ENCODE measurements around the gene GALNT11.
"Not testable (repeated sequence)": the region's sequence is repeated elsewhere in the genome, so short reads cannot be mapped to it uniquely, and the experiment has no call there.

Gene GALNT11

DNA sequence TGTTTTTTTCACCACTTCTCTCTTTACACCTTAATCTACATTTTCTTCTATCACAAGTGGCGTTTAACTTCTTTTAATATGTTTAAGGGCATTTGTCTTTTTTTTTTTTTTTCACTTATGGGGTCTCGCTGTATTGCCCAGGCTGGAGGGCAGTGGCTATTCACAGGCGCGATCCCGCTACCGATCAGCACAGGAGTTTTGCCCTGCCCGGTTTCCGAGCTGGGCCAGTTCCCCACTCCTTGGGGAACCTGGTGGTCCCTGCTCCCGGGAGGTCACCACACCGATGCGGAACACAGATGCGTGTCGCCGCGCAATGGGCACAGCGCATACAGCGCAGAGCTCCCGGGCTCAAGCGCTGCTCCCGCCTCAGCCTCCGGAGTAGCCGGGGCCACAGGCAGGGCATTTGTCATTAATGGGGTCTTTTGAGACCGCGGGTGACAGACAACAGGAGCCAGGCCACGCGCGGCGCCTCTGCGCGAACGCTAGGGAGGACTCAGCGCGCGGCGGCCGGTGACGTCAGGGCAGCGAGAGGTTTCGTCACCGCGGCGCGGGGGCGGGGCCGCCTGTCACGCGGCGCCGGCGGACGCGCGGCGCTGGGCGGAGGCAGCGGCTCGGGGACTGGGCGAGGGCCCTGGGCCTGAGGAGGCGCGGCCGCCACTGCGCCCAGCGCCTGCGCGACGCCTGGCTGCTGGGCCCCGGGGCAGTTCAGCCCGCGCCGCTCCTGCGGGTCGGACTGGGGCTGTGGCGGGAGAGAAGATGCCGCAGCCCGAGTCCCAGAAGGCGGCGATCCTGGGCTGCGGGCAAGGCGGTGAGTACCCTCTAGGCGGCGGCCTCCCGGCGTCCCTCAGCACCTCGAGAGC, at the start of gene GALNT11:
Gene GALNT11, plus strand, starts transcription at position 598 of the 860 bp plus-strand sequence. CDS start 68,554 bp downstream, outside the sequence.
- peak; percentile 99 for DNase-seq (ENCODE audit: low spot score)

DNA sequence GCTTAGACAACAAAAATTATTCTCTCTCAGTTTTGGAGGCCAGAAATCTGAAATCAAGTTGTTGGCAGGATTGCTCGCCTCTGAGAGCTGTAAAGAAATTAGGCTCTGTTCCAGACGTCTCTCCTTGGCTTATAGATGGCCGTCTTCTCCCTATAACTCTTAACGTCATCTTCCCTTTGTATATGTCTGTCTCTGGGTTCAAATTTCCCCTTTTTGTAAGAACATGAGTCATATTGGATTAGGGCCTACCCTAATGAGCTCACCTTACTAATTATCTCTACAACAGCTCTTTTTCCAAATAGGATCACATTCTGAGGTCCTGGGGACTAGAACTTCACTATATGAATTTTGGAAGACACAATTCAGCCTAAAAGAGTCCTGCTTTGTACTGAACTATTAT, 46.9 kb upstream of the GALNT11 start:
- DNase-seq (ENCODE audit: low spot score): no peak

DNA sequence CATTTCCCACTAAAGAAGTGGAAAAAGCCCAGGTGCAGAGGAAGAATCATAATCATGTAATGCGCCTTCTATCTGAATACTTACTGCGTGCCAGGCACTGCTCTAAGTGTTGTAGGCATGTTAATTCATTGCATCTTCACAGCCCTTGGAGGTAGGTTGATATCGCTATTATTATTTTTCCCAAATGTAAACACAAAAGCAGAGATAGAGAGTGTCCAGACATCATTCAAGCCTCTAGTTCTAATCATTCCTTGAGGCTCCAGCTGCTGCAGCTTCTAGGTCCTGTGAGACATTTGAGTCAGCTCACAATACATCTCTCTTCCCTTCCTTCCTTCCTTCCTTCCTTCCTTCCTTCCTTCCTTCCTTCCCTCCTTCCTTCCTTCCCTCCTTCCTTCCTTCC, 44.3 kb upstream of the GALNT11 start:
- no peak for DNase-seq (ENCODE audit: low spot score)

DNA sequence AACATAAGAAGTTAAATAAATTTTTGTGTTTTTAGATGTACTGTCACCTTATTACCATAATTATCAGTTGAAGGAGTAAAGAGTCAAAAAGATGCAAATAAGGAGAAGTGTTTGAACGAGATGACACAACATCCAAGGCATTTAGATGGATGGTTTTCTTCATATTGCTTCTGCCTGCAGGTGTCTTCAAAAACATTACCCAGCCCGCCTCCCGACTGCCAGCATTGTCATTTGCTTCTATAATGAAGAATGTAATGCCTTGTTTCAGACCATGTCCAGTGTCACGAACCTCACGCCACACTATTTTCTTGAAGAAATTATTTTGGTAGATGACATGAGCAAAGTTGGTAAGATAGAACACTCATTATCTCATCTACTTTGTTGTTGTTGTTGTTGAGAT, 42.7 kb upstream of the GALNT11 start:
- no peak for DNase-seq (ENCODE audit: low spot score)

DNA sequence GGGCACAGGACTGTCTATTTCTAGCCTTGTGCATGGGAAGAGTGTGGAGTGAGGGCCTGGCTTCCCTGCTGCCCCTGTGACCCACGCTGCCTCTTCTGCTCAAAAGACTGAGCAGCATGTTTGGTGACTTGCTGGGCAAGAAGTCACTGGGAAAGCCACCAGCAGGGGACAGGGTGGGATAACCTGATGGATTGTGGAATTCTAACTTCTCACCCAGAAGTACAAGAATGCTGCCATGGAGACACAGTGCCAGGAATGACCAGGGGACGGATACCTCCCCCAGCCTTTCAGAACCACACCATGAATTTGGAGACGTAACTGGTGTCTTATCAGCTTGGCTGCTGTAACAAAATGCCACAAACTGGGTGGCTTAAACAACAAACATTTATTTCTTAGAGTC, 40.9 kb upstream of the GALNT11 start:
- no peak for DNase-seq (ENCODE audit: low spot score)

DNA sequence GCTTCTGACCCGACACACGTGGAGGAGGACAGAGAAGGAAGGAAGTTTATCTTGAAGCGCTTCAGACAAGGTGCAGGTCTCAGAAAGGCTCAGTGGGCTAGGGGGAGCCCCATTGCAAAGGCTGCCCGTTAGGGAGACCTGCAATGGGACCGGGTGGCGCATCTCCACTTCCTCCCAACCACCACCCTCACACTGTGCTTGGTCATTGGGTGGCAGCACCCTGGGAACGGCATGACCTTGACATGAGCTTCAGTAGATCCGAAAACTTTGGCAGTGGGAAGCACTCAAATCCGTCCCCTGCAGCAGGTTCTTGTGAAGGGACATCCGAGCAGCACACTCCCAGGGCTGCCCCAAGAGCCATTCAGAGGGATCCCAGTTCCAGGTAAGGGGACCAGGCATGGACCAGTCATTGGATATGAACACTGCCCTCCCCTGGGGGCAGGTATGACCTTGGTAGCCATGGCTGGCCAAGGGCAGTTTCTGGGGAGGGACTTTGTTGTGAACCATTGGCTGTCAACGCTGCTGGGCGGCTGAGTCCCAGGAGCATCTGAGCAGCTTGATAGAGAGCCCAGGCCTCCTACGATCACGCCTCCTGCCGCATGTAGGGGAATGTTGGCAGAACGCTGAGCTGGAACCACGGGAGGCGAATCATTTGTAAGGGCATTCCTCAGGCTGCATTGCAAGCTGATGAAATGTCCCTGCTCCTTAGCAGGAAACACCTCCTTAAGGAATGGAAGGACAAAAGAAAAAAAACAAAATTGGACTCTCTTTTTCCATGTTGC, 37.5 kb upstream of the GALNT11 start:
- DNase-seq (ENCODE audit: low spot score): peak; percentile 24

DNA sequence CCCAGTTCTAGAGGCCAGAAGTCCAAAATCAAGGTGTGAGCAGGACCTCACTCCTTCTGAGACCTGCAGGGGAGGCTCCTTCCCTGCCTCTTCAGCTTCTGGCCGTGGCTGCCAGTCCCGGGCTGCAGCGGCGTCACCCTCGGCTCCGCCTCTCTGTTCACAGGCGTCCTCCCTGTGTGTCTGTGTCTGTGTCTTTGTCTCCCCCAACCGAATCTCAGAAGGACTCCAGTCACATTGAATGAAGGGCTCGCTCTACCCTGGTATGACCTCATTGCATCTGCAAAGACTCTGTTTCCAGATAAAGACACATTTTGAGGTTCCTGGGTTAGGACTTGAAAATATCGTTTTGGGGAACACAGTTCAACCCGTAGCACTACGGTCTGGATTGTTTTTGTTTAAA, 33.1 kb upstream of the GALNT11 start:
- DNase-seq (ENCODE audit: low spot score): peak; percentile 30

DNA sequence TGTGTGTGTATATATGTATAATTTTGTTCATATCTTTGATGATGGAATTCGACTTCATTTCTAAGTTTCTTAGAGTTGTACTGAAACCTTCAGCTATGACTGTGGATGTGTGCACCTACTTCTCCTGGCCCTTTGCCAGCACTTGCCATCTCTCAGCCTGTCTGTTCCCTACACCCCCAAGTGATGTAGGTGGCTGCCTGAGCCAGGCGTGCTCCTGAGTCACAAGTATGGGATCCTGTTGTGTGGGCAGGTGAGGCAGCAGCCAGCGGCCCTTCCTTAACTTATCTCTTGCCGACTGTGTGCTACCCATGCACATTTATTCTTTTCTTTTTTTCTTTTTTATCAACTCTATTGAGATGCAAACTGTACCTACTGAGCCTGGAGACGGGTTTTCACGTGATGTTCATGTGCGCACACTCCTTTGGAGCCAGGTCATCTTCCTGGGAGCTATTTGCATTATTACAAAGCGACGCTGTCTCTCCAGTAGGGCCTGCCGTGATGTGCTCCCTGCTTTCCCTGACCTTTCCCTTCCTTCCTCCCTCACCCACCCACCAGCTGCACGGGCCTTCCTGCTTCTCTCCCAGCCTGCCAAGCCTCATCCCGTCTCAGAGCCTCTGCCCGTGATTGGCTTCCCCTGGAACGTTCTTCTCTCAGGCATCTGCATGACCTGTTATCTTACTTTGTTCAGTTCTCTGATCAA, 31.3 kb upstream of the GALNT11 start:
- DNase-seq (ENCODE audit: low spot score): no peak

DNA sequence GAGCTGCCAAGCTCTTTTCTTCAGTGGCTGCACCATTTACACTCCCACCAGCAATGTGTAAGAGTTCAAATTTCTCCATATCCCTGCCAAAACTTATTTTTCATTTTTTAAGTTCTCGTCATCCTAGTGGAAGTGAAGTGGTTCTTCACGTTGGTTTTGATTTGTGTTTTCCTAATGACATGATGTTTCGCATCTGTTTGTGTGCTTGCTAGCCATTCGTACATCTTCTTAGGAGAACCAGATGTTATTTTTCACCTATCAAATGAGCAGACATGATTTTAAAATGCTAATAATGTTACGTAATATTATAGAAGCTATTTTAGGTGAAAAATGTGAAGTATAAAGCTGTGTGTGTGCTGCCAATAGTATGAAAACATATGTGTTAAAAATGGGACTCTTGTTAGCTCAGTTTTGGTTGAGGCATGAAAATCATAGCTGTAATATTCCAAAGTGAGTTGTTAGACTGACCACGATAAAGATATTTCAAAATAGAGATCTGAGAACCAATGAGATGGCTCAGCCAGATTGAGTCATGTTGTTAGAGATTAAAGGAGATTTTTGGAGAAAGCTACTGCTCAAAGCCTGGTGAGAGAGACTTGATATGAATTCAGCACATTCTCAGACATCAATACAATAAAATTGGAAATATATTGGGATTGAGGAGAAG, 25.9 kb upstream of the GALNT11 start:
- DNase-seq (ENCODE audit: low spot score): no peak

DNA sequence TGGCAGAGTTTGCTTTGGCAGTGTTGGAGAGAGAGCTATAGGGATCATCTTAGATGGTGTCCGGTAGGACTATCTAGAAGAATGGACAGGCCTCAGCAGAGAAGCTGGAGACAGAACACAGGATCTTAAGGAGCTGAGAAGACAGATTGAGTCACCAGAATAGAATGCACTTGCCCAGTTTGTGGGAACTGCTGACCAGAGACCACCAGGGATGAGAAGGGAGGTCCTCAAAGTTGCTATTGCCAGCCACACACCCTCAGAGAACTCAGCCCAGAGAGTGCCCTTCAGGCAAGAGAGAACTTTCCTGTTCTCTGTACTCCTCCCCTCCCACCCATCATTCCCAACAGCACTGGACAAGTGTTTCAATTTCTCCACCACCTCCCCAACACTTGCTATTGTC, 25.3 kb upstream of the GALNT11 start:
- no peak for DNase-seq (ENCODE audit: low spot score)

DNA sequence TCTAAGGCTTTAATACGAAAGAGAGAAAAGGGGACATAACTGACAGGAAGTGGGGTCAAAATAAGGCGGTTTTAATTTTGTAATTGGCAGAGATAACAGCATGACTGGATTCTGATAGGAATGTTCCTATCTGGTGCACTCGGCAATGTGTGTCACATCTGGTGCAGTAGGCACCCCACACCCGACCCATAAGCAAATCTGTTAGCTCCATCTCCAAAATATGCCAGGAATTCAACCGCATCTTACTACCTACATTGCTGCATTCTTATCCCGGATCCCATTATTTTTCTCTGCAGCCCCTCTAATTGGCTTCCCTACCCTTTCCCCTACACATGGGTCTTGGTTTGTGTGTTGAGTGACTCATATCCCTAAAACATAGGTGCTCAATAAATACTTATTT, 19.1 kb upstream of the GALNT11 start:
- no peak for DNase-seq (ENCODE audit: low spot score)

DNA sequence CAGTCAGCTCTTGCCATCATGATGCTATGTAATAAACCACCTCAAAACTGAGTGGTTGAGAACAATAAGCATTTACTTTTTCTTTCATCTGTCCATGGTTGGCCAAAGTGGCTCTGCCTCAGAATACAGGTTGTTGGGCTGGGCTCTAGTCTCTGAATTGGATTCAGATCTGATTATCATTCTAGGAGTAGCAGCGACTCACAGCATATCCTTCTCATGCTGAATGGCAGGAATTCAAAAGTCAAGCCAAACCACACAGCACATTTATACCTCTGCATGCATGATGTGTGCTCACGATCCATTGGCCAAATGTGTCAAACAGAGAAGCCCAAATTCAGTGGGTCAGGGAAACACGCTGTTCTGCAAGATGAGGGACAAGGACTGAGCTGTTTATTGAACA, 13.6 kb upstream of the GALNT11 start:
- DNase-seq (ENCODE audit: low spot score): no peak

DNA sequence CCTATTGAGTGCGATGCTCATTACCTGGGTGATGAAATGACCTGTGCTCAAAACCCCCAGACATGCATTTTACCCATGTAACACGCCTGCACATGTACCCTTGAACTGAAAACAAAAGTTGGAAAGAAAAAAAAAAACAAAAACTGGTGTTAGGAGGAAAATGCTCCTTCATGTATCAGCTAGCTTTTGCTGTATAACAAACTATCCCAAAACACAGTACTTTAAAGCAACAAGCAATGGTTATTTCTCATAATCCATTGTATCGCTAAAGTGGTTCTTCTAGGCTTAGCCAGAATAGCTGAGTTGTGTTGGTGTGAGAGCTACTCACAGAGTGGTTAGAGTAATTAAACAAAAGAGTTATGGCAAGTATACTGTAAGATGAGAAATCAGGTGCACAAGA, 12.2 kb upstream of the GALNT11 start:
- DNase-seq (ENCODE audit: low spot score): no peak

DNA sequence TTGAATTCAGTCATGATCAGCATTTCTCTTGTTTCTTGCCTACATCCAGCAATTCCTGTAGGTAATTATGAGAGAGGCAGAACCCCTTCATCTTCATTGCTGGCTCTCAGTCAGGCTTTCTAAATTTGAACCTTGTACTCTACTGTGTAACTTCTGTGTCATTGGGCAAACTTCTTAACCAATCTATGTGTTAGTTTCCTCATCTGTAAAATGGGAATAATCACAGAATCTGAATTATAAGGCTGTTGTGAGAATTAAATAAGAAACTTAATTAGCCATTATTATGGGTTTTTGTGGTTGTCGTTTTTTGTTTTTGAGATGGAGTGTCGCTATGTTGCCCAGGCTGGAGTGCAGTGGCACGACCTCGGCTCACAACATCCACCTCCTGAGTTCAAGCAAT, 11.5 kb upstream of the GALNT11 start:
- DNase-seq (ENCODE audit: low spot score): no peak

DNA sequence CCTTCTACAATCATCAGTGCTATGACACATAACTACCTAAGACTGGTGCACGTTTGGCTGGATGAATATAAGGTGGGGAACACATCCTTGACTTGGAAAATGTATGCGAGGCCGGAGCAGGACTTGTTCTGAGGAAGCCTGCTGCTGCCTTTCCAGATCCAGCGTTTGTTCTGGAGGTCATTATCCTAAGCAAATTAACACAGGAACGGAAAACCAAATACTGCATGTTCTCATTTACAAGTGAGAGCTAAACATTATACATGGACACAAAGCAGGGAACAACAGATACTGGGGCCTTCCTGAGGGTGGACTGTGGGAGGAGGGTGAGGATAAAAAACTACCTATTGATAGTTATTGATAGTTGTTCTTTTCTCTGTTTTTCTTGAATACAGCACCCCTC, 10.8 kb upstream of the GALNT11 start:
- no peak for DNase-seq (ENCODE audit: low spot score)

DNA sequence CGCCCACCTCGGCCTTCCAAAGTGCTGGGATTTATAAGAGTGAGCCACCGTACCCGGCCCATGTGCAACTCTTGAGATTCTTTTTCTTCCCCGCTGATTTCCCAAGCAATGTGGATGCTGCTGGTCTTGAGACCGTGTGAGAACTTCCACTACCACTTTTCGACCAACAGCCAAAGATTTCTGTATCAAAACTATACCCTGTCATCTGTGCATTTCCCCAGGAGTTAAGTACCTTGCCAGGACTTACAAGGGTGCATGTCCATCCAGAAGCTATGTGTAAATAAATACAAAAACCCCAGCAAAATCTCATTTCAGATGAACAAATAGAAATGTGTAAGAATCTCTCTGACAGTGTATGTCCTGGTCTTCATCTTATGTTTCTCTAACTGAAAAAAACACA, 9.9 kb upstream of the GALNT11 start:
- no peak for DNase-seq (ENCODE audit: low spot score)

DNA sequence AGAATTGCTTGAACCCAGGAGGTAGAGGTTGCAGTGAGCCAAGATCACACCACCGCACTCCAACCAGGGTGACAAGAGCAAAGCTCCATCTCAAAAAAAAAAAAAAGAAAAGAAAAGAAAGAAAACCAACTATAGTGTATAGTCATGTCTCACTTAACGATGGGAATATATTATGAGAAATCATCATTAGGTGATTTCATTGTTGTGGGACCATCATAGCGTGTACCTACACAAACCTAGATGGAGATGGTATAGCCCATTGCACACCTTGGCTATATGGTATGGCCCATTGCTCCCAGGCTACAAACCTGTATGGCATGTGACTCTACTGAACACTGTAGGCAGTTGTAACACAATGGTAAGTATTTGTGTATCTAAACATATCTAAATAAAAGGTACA, 8.5 kb upstream of the GALNT11 start:
- DNase-seq (ENCODE audit: low spot score): no peak

DNA sequence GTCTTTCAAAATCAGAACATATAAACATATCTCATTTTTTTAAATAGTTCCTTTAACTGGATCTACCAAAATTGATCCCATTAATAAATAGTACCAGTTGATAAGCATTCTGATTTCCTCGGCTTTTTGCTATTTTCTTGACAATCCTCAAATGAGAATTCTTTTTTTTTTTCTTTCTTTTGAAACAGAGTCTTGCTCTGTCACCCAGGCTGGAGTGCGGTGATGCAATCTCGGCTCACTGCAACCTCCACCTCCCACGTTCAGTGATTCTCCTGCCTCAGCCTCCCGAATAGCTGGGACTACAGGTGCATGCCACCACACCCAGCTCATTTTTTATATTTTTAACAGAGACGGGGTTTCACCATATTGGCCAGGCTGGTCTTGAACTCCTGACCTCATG, 7.8 kb upstream of the GALNT11 start:
- DNase-seq (ENCODE audit: low spot score): not testable (repeated sequence)

DNA sequence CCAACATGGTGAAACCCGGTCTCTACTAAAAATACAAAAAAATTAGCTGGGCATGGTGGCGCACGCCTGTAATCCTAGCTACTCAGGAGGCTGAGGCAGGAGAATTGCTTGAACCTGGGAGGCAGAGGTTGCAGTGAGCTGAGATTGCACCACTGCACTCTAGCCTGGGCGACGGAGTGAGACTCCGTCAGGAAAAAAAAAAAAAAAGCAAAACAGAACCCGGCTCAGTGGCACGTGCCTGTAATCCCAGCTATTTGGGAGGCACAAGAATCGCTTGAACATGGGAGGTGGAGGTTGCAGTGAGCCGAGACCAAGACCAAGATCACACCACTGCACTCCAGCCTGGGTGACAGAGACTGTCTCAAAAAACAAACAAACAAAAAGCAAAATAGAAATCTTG, 3.7 kb upstream of the GALNT11 start:
- not testable (repeated sequence) for DNase-seq (ENCODE audit: low spot score)

DNA sequence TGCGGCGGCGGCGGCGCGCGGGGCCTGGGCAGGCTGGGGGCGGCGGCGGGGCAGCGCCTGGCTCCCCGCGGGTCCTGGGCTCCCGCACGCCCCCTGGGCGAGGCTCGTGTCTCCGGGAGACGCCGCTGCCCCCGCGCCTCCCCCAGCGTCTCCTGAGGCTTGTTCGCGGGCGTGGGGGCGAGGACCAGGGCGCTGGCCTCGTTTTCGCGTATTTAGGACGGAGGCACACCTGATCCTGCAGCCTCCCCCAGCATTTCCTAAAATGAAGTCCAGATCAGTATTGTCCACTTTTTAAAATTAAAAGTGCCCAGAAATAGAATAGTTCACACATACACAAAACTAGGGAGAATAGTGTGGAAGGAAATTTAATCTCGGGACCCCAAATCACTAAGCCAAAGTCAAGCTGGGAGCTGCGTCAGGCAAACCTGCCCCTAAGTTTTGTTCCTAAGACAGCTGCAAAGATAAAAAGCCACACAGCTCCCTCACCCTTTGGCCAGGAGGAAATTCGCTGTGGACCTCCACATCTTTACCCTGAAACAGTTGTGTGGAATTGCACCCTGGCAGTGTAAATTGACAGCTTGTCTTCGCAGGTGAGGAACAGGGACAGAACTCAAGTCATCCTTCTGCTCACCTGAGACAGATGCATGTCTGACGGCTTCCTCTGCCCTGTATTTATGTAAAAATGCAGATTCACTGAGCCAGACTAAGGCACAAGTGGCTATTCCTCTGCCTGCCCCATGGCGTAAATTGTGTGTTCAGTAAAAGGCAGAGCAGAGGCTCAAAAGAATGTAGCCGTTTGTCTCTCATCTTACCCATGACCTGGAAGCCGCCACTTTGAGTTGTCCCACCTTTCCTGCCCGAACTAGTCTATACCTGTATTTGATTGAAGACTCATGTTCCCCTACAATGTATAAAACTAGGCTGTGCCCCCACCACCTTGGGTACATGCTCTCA, 740 bp downstream of the GALNT11 start:
- DNase-seq (ENCODE audit: low spot score): no peak
